22Rv1 (cell line): ENCODE data around the gene EHD2.

ENCODE experiments used
- H3K27ac ChIP-seq: fragments of 450-650 bp; 2 replicates; pipeline ENCODE4 v1.5.1; 2017
- CTCF ChIP-seq: fragments of 450-650 bp; IDR thresholded peaks from 2 replicates; pipeline ENCODE4 v1.5.1; 2017; ENCODE audit warnings: mild to moderate bottlenecking
- ZFX ChIP-seq: fragments of 450-650 bp; IDR thresholded peaks from 2 replicates; pipeline ENCODE4 v1.6.1; 2017; ENCODE audit warnings: antibody characterized with exemption, borderline replicate concordance

The EHD2 gene

GRCh38 chr19:47674548-47674947 is 38.7 kb upstream of the EHD2 start:
- no peak overlapping the region for H3K27ac ChIP-seq
- TF ChIP-seq CTCF (no peak), ZFX (no peak)

GRCh38 chr19:47675271-47675670 is 38.0 kb upstream of the EHD2 start:
- H3K27ac ChIP-seq: no peak overlapping the region
- no peak for TF ChIP-seq CTCF
- no peak for TF ChIP-seq ZFX

GRCh38 chr19:47675859-47676258 is 37.4 kb upstream of the EHD2 start:
- H3K27ac ChIP-seq: no peak overlapping the region
- TF ChIP-seq CTCF (no peak), ZFX (no peak)

- H3K27ac ChIP-seq: no peak overlapping the region
- TF ChIP-seq ZFX (no peak), CTCF (no peak)
Observed at GRCh38 chr19:47676811-47677210, 36.4 kb upstream of the EHD2 start.

- no peak overlapping the region for H3K27ac ChIP-seq
- no peak for TF ChIP-seq CTCF
- TF ChIP-seq ZFX: no peak
Observed at GRCh38 chr19:47679251-47679900, 33.8 kb upstream of the EHD2 start.

GRCh38 chr19:47679922-47680857 is 33.0 kb upstream of the EHD2 start:
- no peak overlapping the region for H3K27ac ChIP-seq
- no peak for TF ChIP-seq ZFX
- TF ChIP-seq CTCF: no peak

- H3K27ac ChIP-seq: no peak overlapping the region
- TF ChIP-seq ZFX: no peak
- TF ChIP-seq CTCF: no peak
Observed at GRCh38 chr19:47680858-47681332, 32.3 kb upstream of the EHD2 start.
